NCI-H345 (cell line): Measurements from ENCODE around the gene SPATC1L.
"Not testable (repeated sequence)": the region's sequence is repeated elsewhere in the genome, so short reads cannot be mapped to it uniquely, and the experiment has no call there.

Source experiments
- DNase-seq: peaks from one replicate; lab custom pipeline; 2025; lab: John Stamatoyannopoulos, UW

The SPATC1L gene

GRCh38 chr21:46200877-46201803 is 16.9 kb upstream of the SPATC1L start:
- DNase-seq, result not testable (repeated sequence)

DNA sequence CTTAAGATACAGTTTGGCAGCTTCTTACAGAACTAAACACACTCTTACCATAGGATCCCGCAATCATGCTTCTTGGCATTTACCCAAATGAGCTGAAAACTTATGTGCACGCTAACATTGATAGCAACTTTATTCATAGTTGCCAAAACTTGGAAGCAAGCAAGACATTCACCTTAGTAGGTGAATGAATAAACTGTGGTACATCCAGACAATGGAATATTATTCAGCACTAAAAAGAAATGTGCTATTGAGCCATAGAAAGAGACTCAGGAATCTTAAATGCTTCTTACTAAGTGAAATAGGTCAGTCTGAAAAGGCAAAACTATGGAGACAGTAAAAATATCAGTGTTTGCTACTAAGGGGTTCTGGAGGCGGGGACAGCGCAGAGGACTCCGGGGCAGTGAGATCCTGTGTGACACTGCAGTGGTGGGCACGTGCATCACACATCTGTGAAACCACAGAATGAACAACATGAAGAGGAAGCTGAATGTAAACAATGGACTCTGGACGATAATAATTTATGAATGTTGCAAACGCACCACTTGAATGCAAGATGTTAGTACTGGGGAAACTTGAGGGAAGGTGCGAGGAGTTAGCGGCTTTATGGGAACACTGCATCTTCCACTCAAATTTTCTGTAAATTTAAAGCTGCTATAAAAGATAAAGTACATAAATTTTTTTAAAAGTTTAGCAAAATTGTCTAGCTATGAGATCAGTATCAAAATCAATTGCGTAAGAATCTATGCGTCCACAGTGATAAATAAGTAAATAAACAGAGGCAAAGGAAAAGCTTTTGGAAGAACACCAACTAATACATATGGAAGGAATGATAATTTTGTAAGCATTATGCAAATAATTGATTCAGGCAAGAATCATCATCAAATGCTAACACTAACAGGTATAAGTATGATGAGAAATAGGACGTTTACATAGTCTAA is 15.4 kb upstream of the SPATC1L start:
- DNase-seq, result no peak

- no peak for DNase-seq
These were observed 12.5 kb upstream of the SPATC1L start for GRCh38 chr21:46196733-46197132.

- DNase-seq, result no peak
These were observed 11.4 kb upstream of the SPATC1L start for GRCh38 chr21:46195595-46196195.

GRCh38 chr21:46194374-46195334 is 10.4 kb upstream of the SPATC1L start:
- no peak for DNase-seq

DNA sequence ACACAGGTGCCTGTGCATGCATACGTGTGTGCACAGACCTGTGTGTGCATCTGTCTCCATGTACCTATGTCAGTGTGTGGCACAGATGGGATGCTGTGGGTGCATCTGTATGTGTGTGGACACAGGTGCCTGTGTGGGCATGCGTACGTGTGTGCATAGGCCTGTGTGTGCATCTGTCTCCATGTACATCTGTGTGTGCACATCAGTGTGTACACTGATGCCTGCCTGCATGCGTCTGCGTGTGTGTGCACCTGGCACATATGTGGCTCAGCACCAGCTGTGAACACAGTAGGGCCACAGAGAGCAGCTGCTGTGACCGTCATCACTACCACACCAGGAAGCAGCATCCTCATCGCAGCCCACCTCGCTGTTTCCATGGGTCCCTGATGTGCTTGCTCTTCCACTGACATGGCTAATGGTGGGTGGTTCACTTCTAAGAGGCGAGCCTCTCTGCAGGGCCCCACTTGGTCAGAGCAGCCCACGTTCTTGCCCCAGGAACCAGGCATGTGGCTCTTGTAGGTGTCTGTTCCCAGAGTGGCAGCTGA is 9.6 kb upstream of the SPATC1L start:
- no peak for DNase-seq

GRCh38 chr21:46191686-46192575 is 7.7 kb upstream of the SPATC1L start:
- DNase-seq, result no peak

- no peak for DNase-seq
These were observed 7.0 kb upstream of the SPATC1L start for GRCh38 chr21:46191257-46191685.

GRCh38 chr21:46190491-46191131 is 6.4 kb upstream of the SPATC1L start:
- DNase-seq, result no peak

GRCh38 chr21:46189959-46190490 is 5.8 kb upstream of the SPATC1L start:
- no peak for DNase-seq

GRCh38 chr21:46189213-46189958 is 5.1 kb upstream of the SPATC1L start:
- no peak for DNase-seq

GRCh38 chr21:46188226-46189212 is 4.3 kb upstream of the SPATC1L start:
- peak; percentile 80 for DNase-seq

GRCh38 chr21:46187814-46188213 is 3.6 kb upstream of the SPATC1L start:
- no peak for DNase-seq

DNA sequence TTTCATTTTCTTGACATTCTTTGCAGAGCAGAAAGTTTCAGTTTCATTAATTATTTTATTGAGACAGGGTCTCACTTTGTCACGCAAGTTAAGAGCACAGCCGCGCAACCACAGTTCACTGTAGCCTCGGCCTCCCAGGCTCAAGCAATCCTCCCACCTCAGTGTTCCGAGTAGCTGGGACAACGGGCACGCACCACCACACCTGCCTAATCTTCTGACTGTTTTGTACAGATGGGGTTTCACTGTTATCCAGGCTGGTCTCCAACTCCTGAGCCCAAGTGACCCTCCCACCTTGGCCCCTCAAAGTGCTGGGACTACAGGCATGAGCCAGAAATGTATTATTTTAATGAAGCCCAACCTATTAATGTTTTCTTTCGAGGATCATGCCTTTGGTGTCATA is 3.0 kb upstream of the SPATC1L start:
- no peak for DNase-seq

GRCh38 chr21:46185716-46186115 is 1.5 kb upstream of the SPATC1L start:
- DNase-seq, result no peak

DNA sequence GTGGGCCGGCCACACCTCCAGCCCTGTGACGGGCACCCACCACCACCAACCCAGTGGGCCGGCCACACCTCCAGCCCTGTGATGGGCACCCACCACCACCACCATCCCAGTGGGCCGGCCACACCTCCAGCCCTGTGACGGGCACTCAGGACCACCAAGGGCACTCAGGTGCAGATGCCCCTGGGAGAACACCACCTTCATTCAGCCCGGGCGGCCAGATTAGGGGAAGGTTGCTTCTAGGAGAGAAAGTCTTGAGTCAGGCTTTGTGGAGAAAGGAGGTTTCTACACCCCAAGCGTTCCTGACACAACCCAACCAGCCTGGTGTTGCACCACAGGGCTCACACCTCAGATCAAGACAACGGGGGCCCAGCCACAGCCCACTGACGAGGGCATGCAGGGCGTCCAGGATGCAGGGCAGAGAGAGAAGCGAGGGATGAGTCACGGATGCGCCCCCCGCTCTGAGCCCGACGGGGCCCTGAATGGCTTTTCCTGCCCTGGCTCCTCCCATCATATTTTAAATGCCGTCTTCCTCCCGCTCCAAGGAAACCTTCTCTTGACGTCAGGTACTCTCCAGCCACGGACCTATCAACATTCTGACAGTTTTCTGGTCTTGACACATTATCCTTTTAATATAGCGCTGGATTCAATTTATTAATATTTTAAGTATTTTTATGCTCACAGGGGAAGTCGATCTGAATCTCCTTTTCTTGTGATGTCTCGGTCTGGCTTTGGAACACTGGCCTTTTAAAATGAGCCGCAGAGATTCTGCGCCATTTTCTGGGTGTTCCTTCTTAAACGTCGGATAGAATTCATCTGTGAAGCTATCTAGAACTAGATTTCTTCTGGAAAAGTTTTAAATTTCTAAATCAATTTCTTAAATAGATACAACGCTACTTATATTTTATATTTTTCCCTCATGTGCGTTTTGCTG is 631 bp upstream of the SPATC1L start:
- DNase-seq, result peak; percentile 91
